HTR-8/SVneo (cell line): ENCODE data around the gene OR8S1.
"Not testable (repeated sequence)": the region's sequence is repeated elsewhere in the genome, so short reads cannot be mapped to it uniquely, and the experiment has no call there.

ENCODE experiments used
- DNase-seq: peaks from one replicate; pipeline ENCODE4 v3.0.0; 2011; ENCODE audit warnings: low spot score, mixed read lengths; ENCODE audit not compliant: insufficient read length
- FAIRE-seq: peaks from 2 replicates; lab custom pipeline; 2011; peaks lifted over from hg19 to GRCh38; lab: Jason Lieb, UNC

The OR8S1 gene

DNA sequence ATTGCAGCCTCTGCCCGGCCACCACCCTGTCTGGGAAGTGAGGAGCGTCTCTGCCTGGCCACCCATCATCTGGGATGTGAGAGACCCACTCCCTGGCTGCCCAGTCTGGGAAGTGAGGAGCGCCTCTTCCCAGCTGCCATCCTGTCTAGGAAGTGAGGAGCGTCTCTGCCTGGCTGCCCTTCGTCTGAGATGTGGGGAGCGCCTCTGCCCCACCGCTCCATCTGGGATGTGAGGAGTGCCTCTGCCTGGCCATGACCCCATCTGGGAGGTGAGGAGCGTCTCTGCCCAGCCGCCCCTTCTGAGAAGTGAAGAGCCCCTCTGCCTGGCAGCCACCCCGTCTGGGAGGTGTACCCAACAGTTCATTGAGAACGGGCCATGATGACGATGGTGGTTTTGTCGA is 26.2 kb downstream of the OR8S1 start:
- not testable (repeated sequence) for FAIRE-seq, DNase-seq

GRCh38 chr12:48553666-48554343 is 28.4 kb downstream of the OR8S1 start:
- not testable (repeated sequence) for DNase-seq, FAIRE-seq

DNA sequence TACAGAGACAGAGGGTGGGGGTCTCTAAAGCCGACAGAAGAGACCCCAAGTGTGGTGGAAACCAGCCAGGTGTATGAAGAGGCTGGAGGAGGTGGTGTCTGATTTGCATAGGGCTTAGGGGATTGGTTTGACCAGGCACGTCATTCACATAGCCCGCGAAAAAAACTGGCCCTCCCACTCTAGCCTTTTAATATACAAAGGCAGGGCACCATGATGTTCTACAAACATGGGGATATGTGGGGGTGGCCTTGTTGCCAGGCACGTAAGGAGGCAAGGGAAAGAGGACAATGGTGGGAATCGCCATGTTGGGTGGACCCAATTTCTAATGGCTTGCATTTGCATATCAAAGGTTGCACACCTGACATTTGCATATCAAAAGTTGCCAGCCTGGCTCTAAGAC is 31.2 kb downstream of the OR8S1 start:
- FAIRE-seq, result no peak

DNA sequence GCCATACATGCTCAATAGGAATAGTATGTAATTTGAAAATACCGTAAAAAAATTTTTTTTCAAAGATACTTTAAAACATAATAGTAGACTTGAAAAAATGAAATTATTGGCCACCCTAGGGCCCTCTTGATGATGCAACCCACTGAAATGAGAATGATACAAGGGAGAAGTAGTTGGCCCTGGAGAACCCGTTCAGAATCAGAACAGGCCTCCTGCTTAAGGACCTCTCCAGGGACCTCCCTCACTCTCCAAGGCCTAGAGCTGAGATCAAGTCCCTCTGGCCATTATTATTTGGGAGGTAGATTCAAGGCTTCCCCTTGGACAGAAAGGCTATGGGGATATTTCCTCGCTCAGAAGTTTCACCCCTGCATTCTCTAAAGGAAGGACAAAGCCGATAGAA is 32.5 kb downstream of the OR8S1 start:
- no peak for DNase-seq
- no peak for FAIRE-seq

More for the DNA sequence above, 31.2 kb downstream of the OR8S1 start:
- DNase-seq, result no peak

DNA sequence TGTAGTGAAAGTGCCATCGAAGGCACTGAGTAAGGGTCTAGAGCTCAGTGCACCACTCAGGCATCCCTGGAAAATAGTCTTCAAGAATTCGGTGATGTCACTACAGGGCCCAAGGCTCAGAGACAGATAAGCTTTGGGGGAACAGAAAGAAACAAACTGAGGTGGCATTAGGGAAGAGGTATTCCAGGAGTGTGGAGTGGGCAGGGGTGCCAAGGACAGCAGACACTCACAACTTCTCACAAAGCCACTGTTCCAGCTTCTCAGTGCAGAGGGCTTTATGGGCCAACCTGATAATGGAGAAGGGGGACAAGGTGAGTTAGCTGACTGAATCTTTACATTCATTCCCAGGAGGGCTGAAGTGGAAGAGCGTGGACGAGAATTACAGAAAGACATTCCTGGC is 42.3 kb downstream of the OR8S1 start:
- DNase-seq (no peak), FAIRE-seq (no peak)

- no peak for DNase-seq
- FAIRE-seq, result no peak
Observed at GRCh38 chr12:48569946-48570345, 44.5 kb downstream of the OR8S1 start, which contains the start of gene LALBA. LALBA (minus strand) TSS chr12:48570046; CDS start chr12:48570020, 26 bp downstream.

GRCh38 chr12:48572326-48572725 is 46.9 kb downstream of the OR8S1 start:
- DNase-seq, result no peak
- no peak for FAIRE-seq
